ENCODE measurements around the gene FAM120C.

Gene FAM120C

DNA sequence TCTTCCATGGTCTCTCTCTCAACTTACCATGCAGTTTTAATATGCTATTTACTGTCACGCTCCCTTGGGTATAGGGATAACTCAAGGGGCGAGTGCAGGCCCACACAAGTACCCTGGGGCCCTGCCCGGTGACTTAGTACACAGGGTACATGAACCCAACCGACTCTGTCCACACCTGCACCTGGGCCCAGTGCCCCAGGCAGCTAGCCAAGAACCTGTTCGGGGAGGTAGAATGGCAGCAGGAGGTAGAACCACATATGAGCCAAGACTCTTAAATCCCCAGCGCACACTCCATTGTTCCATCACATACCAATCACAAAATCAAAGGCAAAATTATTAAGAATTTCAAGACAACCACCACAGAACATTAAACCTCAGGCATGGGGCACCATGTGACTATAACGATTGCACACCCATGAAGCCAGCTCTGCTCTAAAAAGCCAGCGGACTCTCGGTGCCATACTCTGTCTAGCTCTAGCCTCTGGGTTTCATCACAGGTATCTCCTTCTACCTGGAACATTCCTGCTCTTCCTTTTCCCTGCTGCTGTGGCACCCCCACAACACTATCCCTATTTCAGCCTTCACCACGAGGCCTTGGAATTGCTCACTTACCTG is 153.4 kb downstream of the FAM120C start:
- DNase-seq: no peak

DNA sequence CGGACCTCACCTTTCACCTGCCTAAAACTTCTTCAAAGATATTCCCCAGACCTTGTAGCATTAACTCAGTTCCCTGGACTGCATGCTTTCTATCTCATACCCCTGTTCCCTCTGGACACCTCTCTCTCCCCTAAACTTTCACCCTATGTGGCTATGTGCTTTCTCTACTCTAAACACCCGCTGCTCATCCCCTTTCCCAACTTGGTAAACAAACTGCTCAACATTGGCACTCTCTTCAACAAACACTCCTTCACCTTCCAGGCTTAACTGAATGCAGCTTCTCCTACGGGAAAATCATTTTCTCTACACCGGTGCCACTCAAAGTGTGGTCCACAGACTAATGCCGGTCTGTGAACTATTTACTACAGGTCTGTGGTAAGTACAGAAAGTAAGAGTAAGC is 158.7 kb downstream of the FAM120C start:
- DNase-seq: no peak

All from T-helper 2 cell (primary cell).